HG02943 (cell line): ENCODE measurements around the gene CEP162.
"Not testable (repeated sequence)": the region's sequence is repeated elsewhere in the genome, so short reads cannot be mapped to it uniquely, and the experiment has no call there.

ENCODE experiments used
- ATAC-seq: cut with Tn5 transposase; IDR thresholded peaks from one replicate; pipeline ENCODE4 v1.9.1; 2021; ENCODE audit warnings: mild to moderate bottlenecking, low read depth, moderate library complexity; ENCODE audit not compliant: unreplicated experiment

Gene CEP162

DNA sequence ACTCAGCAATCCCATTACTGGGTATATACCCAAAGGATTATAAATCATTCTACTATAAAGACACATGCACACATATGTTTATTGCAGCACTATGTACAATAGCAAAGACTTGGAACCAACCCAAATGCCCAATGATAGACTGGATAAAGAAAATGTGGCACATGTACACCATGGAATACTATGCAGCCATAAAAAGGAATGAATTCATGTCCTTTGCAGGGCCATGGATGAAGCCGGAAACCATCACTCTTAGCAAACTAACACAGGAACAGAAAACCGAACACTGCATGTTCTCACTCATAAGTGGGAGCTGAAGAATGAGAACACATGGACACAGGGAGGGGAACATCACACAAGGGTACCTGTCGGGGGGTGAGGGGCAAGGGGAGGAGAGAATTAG lies 63.1 kb downstream of the CEP162 start:
- not testable (repeated sequence) for ATAC-seq

- ATAC-seq = no peak
Measured at GRCh38 chr6:84161190-84161589, 66.3 kb downstream of the CEP162 start.

DNA sequence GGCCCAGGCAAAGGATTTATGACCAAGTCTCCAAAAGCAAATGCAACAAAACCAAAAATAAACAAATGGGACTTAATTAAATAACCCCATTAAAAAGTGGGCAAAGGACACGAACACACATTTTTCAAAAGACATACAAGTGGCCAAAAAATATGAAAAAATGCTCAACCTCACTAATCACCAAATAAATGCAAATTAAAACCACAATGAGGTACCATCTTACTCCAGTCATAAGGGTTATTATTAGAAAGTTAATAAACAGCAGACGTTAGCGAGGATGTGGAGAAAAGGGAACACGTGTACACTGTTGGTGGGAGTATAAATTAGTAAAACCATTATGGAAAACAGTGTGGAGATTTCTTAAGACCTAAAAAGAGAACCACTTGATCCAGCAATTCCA lies 71.1 kb downstream of the CEP162 start:
- ATAC-seq = no peak

DNA sequence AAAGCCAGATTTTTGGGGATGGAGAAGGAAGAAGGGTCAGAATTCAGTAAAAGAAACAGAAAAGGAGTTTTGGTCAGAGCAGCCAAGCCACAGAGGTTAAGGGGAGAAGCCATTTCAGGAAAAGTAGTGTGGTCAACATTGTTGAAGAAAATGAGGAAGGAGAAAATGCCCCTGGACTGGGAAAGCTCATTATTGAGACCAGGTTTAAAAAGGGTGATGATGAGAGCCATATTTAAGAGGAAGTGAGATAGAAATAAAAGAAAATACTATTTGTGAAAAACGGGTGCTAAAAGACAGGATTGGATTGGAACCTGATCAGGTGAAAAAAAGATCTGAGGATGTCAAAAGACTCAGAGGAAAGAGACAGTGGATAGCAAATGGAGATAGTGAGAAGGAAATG lies 75.8 kb downstream of the CEP162 start:
- ATAC-seq = no peak

- ATAC-seq = no peak
Measured at GRCh38 chr6:84150705-84151104, 76.7 kb downstream of the CEP162 start.

- no peak for ATAC-seq
Measured at GRCh38 chr6:84141521-84141920, 85.9 kb downstream of the CEP162 start.

GRCh38 chr6:84139311-84139710 lies 88.1 kb downstream of the CEP162 start:
- no peak for ATAC-seq

GRCh38 chr6:84137989-84138575 lies 89.4 kb downstream of the CEP162 start:
- no peak for ATAC-seq

DNA sequence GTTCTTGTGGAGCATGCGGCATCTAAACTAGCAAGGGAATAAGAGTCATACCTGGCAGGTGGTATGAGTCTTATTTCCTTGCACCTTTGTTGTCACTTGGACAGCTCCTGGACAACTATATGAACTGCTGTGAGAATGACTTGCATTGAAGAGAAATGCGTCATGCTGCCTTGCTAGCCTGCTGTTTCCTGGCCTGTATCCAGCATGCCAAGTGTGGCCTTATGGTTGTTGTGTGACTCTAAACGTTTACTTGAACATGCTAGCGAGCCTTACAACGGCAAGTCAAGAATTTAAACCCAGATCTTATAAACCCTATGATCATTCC lies 90.4 kb downstream of the CEP162 start:
- no peak for ATAC-seq

DNA sequence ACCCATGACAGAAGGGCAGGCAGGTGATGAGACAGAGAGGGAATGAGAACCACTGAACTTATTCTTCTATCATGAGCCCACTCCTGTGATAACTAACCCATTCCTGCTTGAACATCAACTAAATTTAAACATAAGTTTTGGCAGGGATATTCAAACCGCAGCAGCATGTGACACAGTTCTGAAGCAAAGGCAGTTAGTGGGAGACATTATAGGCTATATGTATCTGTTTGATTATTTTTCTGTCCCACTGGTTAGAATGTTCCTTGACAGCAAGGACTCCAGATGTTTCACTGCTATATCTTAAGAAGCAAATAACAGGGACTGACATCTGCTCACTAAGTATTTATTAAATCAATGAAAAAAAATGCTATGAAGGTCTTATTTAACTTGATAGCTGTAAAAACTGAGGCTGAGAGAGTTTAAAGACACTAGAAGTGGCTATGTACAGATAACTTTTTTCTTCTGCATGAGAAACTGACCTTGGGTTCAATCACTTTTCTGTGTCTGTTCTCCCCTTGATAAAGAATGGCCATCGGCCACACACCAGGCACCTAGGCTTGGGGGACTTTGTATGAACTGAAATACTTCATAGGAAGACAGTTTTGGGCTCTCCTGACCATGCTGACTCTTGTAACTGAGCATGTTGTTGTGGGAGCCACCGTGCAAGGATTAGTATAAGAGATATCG lies 90.9 kb downstream of the CEP162 start:
- ATAC-seq = no peak

- ATAC-seq = no peak
Measured at GRCh38 chr6:84135291-84135690, 92.2 kb downstream of the CEP162 start.

DNA sequence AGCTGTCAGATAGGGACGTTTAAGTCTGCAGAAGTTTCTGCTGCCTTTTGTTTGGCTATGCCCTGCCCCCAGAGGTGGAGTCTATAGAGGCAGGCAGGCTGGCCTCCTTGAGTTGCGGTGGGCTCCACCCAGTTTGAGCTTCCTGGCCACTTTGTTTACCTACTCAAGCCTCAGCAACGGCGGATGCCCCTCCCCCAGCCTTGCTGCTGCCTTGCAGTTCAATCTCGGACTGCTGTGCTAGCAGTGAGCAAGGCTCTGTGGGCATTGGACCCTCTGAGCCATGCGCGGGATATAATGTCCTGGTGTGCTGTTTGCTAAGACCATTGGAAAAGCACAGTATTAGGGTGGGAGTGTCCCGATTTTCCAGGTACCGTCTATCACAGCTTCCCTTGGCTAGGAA lies 94.1 kb downstream of the CEP162 start:
- ATAC-seq = not testable (repeated sequence)

GRCh38 chr6:84129588-84129987 lies 97.9 kb downstream of the CEP162 start:
- ATAC-seq = not testable (repeated sequence)

DNA sequence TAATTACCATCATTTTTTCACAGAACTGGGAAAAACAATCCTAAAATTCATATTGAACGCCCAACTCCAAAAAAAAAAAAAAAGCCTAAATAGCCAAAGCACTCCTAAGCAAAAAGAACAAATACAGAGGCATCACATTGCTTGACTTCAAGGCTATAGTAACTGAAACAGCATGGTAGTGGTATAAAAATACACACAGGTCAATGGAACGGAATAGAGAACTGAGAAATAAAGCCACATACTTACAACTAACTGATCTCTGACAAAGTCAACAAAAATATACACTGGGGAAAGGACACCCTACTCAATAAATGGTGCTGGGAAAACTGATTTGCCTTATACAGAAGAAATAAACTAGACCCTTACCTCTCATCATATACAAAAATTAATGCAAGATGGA lies 104.3 kb downstream of the CEP162 start:
- no peak for ATAC-seq

DNA sequence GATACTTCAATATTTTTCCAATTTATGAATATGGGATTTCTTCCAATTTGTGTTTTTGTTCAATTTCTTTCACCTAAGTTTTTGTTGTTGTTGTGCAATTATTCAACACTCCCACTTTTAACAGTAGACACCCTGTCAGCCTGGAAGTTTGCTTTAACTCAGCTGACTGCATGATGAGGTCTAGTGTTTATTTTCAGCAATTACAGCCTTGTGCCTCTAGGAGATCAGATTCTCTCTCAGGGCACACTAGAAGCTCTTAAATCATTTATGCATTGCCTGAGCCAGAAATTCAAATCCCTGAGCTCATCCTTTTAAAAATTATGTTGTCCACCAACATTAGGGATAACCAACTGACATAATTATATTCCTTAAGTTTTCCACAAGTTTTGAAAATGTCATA lies 108.2 kb downstream of the CEP162 start:
- ATAC-seq = no peak

DNA sequence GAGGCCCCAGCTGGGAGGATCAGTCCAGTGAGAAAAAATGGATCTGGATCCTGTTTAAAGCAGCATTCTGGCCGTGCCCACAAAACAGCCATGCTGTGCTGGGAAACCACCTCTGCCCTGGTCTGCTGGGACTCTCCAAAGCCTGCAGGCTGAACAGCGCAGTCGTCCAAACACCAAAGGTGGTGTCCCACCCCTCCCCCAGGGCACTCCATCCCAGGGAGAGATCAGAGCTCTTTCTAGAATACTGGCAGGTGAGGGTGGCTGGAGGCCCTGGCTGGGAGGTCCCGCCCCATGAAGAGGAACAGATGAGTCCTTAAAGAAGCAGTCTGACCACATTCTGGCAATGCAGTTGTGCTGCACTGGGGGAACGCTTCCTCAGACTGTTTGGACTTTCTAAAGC lies 109.3 kb downstream of the CEP162 start:
- ATAC-seq = no peak

DNA sequence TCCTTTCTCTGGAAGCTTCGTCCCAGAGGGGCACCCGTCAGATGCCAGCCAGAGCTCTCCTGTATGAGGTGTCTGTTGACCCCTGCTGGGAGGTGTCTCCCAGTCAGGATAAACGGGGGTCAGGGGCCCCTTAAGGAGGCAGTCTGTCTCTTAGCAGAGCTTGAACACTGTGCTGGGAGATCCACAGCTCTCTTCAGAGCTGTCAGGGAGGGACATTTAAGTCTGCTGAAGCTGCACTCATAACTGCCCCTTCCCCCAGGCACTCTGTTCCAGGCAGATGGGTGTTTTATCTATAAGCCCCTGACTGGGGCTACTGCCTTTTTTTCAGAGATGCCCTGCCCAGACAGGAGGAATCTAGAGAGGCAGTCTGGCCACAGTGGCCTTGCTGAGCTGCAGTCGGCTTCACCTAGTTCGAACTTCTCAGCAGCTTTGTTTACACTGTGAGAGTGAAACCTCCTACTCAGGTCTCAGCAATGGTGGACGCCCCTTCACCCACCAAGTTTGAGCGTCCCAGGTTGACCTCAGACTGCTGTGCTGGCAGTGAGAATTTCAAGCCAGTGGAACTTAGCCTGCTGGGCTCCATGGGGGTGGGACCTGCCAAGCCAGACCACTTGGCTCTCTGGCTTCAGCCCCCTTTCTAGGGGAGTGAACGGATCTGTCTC lies 112.4 kb downstream of the CEP162 start:
- ATAC-seq = not testable (repeated sequence)

- not testable (repeated sequence) for ATAC-seq
Measured at GRCh38 chr6:84111351-84111750, 116.1 kb downstream of the CEP162 start.

DNA sequence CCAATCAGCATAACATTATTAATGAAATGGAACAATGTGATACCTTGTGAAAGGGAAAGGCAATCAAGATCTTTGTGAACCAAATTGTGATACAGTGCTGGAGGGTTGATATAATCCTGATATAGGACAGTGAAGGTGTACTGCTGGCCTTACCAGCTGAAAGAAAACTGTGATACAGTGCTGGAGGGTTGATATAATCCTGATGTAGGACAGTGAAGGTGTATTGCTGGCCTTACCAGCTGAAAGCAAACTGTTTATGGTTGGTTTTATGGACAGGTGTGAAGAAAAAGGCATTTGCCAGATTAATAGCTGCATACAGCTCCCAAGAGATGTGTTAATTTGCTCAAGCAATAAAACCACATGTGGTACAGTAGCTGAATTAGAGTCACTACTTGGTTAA lies 119.9 kb downstream of the CEP162 start:
- ATAC-seq = no peak

DNA sequence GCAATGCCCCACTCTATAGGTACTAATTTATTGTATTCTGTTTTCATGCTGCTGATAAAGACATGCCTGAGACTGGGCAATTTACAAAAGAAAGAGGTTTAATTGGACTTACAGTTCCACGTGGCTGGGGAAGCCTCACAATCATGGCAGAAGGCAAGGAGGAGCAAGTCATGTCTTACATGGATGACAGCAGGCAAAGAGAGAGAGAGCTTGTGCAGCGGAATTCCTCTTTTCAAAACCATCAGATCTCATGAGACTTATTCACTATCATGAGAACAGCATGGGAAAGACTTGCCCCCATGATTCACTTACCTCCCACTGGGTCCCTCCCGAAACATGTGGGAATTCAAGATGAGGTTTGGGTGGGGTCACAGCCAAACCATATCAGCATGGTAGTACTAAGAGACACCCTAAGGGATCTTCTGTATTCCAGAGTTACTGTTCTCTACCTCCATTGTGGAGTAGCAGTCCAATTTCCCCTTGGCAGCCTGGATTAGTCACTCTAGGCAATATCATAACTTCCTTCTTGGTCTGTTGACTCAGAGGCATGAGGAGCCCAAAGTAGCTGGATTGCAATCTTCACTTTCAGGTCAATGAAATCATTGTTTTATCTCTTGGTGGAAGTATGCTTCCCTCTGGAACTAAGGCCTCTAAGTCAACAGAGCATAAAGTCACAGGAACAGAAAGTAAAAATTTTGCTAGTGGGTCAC lies 122.1 kb downstream of the CEP162 start:
- ATAC-seq = not testable (repeated sequence)

- ATAC-seq = no peak
Measured at GRCh38 chr6:84103029-84103428, 124.4 kb downstream of the CEP162 start.
